GM12891 (cell line): Measurements from ENCODE around the gene FKBP4.

Experiments
- POLR2A ChIP-seq: IDR thresholded peaks from 2 replicates; pipeline ENCODE4 v1.6.1; 2011; ENCODE audit warnings: low read depth, low read length, control low read depth
- POLR2AphosphoS5 ChIP-seq: IDR thresholded peaks from 2 replicates; pipeline ENCODE4 v1.6.1; 2011; ENCODE audit warnings: low read depth, low read length, control low read depth
- TAF1 ChIP-seq: IDR thresholded peaks from 2 replicates; pipeline ENCODE4 v1.6.1; 2011; ENCODE audit warnings: low read depth, low read length, control low read depth

- TF ChIP-seq POLR2A: no peak
- no peak for TF ChIP-seq TAF1
- TF ChIP-seq POLR2AphosphoS5: no peak
These were observed 38.0 kb upstream of the FKBP4 start for GRCh38 chr12:2756756-2757155.
